K562 (cell line): ENCODE data around the gene AKR1C4. TPM values are rescaled to one million over a fixed set of nuclear protein-coding genes. Genes with fewer than 3 reads are reported as not detected.

ENCODE experiments used
- ATAC-seq: fragments of 200-7000 bp; cut with Tn5 transposase; 3 replicates; pipeline ENCODE4 v1.9.1; 2020; ENCODE audit warnings: moderate library complexity
- BruUV-seq: library from RNA; stranded (reverse); fragments of 400-500 nt; replicated peaks from 2 replicates; lab custom pipeline; 2021; lab: Mats Ljungman, UMichigan
- CTCF ChIA-PET: fragments of 300-600 bp; formaldehyde crosslinking; extraction: SDS; loops from one replicate; lab custom pipeline; 2021; ENCODE audit warnings: low intra/inter-chr PET ratio; lab: Yijun Ruan, JAX
- POLR2A ChIA-PET: fragments of 300-600, 350-650 bp; sonication (Branson Sonifier 250); formaldehyde crosslinking; extraction: SDS; loops from one replicate; lab custom pipeline; 2021; ENCODE audit warnings: antibody characterized with exemption, inconsistent platforms; lab: Yijun Ruan, JAX
- DNase-seq, 4 experiments: peaks; one replicate each; pipeline versions ENCODE4 v3.0.0 to v3.0.0-alpha.2; 2011 to 2018; ENCODE audit warnings: low spot score in 3 of 4, mixed read lengths in 3 of 4; ENCODE audit errors: extremely low read depth in 1 of 4
- FAIRE-seq: peaks from 2 replicates; lab custom pipeline; 2011; peaks lifted over from hg19 to GRCh38; lab: Jason Lieb, UNC
- H2AFZ ChIP-seq: 2 replicates; pipeline ENCODE4 v1.6.0; 2011; ENCODE audit warnings: low read depth, low read length, control low read depth, inconsistent platforms
- H3K27ac ChIP-seq: fragments of 200-600 bp; 3 replicates; pipeline ENCODE4 v1.8.0; 2011; ENCODE audit warnings: low read depth, mild to moderate bottlenecking, control low read depth, inconsistent platforms, low read length, moderate library complexity, mixed read lengths; ENCODE audit errors: extremely low read depth
- H3K27me3 ChIP-seq, 2 experiments: fragments of 300-600 bp in 1 of 2; 2 replicates in 1 of 2; 3 replicates in 1 of 2; pipeline versions ENCODE4 v1.6.0 to v1.8.0; 2011; ENCODE audit warnings: inconsistent platforms in 2 of 2, low read length in 2 of 2, mild to moderate bottlenecking in 1 of 2, mixed read lengths in 1 of 2, moderate library complexity in 1 of 2; ENCODE audit not compliant: control insufficient read depth in 2 of 2, insufficient read depth in 2 of 2
- H3K36me3 ChIP-seq: fragments of 300-600 bp; 3 replicates; pipeline ENCODE4 v1.8.0; 2011; ENCODE audit warnings: mild to moderate bottlenecking, low read length, inconsistent platforms; ENCODE audit not compliant: control insufficient read depth, insufficient read depth
- H3K4me1 ChIP-seq, 2 experiments: fragments of 200-600 bp in 1 of 2; replicated peaks in 1 of 2; 2 replicates in 1 of 2; 3 replicates in 1 of 2; pipeline versions ENCODE4 v1.5.1 to v1.8.0; 2011; ENCODE audit warnings: inconsistent platforms in 2 of 2, low read length in 2 of 2, mild to moderate bottlenecking in 1 of 2, mixed read lengths in 1 of 2, moderate library complexity in 1 of 2; ENCODE audit not compliant: control insufficient read depth in 2 of 2, insufficient read depth in 2 of 2
- H3K4me2 ChIP-seq: 2 replicates; pipeline ENCODE4 v1.6.1; 2011; ENCODE audit warnings: low read length, control low read depth, inconsistent platforms, mixed read lengths; ENCODE audit not compliant: insufficient read depth
- H3K4me3 ChIP-seq: fragments of 200-600 bp; sonication (generic), shearing (Covaris generic); 2 replicates; pipeline ENCODE4 v1.5.1; 2016; ENCODE audit warnings: control low read depth, inconsistent platforms
- H3K79me2 ChIP-seq: fragments of 200-600 bp; 3 replicates; pipeline ENCODE4 v1.8.0; 2011; ENCODE audit warnings: low read length, inconsistent platforms; ENCODE audit not compliant: control insufficient read depth, insufficient read depth
- H3K9ac ChIP-seq, 2 experiments: 2 replicates each; pipeline versions ENCODE4 v1.6.0 to v1.6.1; 2011; ENCODE audit warnings: low read depth in 2 of 2, low read length in 2 of 2, control low read depth in 1 of 2, inconsistent platforms in 1 of 2, mild to moderate bottlenecking in 1 of 2, mixed read lengths in 1 of 2; ENCODE audit not compliant: insufficient read depth in 1 of 2
- H3K9me1 ChIP-seq: one replicate; pipeline ENCODE4 v1.6.0; 2011; ENCODE audit warnings: inconsistent platforms, mild to moderate bottlenecking, low read length, moderate library complexity; ENCODE audit not compliant: control insufficient read depth, insufficient read depth
- H3K9me3 ChIP-seq: replicated peaks from 2 replicates; pipeline ENCODE4 v1.5.1; 2011; ENCODE audit warnings: low read depth, low read length, inconsistent platforms; ENCODE audit not compliant: control insufficient read depth, insufficient read depth
- H4K20me1 ChIP-seq: replicated peaks from 2 replicates; pipeline ENCODE4 v1.6.1; 2011; ENCODE audit warnings: low read length, inconsistent platforms, mixed read lengths; ENCODE audit not compliant: control insufficient read depth, insufficient read depth
- HDAC8 ChIP-seq: fragments of 450-650 bp; IDR thresholded peaks from 2 replicates; pipeline ENCODE4 v1.6.1; 2016; ENCODE audit warnings: mild to moderate bottlenecking, missing genetic modification characterization, moderate library complexity, missing compliant biosample characterization
- RBM39 ChIP-seq: fragments of 200-400 bp; formaldehyde crosslinking; optimal IDR thresholded peaks from 2 replicates; pipeline ENCODE3; 2018; ENCODE audit warnings: low read depth, low read length
- SREBF2 ChIP-seq: sonication (generic); formaldehyde crosslinking; IDR thresholded peaks from 2 replicates; pipeline ENCODE4 v1.4.0; 2020; ENCODE audit warnings: mild to moderate bottlenecking, missing genetic modification reagents
- WGBS: fragments of 100-300 bp; shearing (Covaris generic); methylation state at CpG from one replicate; pipeline ENCODE4 v1.1.6; 2016; ENCODE audit warnings: low coverage, mixed read lengths; ENCODE audit not compliant: insufficient coverage; ENCODE audit errors: missing lambda C conversion rate; 5-methylcytosine and 5-hydroxymethylcytosine counted together
- in situ Hi-C: fragments of 300-500 bp; cut with MboI; formaldehyde crosslinking; loops from 4 replicates; pipeline ENCODE4 v1.15.0; 2018; ENCODE audit warnings: inconsistent platforms, mixed read lengths
- intact Hi-C: fragments of 100-400 bp; cut with micrococcal nuclease; formaldehyde crosslinking; loops from 2 replicates; pipeline ENCODE4 v1.14.2; 2022
- polyA plus RNA-seq, 8 experiments: library from polyadenylated mRNA; depleted of rRNA in 4 of 8; stranded (reverse) in 5 of 8; unstranded in 3 of 8; fragments of >200 nt; fragmentation: Nextera tagmentation in 2 of 8; fragmentation: Illumina TruSeq in 1 of 8; extraction: Ambion mirVana in 2 of 8; extraction: Trizol in 1 of 8; gene quantifications; 2 replicates each; pipeline versions ENCODE4 v1.2.1 to v1.2.3, GENCODE V29; 2011 to 2014; ENCODE audit warnings: inconsistent platforms in 1 of 8, missing spikeins in 1 of 8
- total RNA-seq, 7 experiments: library from RNA; depleted of rRNA in 6 of 7; stranded (reverse); fragments of >200 nt in 6 of 7; fragmentation: Illumina TruSeq in 2 of 7; extraction: Trizol in 2 of 7; gene quantifications; 2 replicates each; pipeline versions ENCODE4 v1.2.1 to v1.2.3, GENCODE V29; 2011 to 2021; ENCODE audit warnings: low replicate concordance in 1 of 7
- TF ChIP-seq, protein P1 (sequence below): fragments of 250-450 bp; sonication (Bioruptor Pico); IDR thresholded peaks from 2 replicates; pipeline ENCODE4 v1.4.0; 2020; ENCODE audit warnings: mild to moderate bottlenecking
- TF ChIP-seq, protein P2 (sequence below): sonication (generic); formaldehyde crosslinking; IDR thresholded peaks from 2 replicates; pipeline ENCODE4 v1.8.1; 2023; ENCODE audit warnings: mild to moderate bottlenecking, missing genetic modification reagents, moderate library complexity
- TF ChIP-seq, protein P3 (sequence below): conservative IDR thresholded peaks from 2 replicates; pipeline ENCODE4 v1.6.1; 2011; ENCODE audit warnings: low read depth, mild to moderate bottlenecking, low read length; ENCODE audit not compliant: control insufficient read depth
- TF ChIP-seq, protein P4 (sequence below): sonication (generic); formaldehyde crosslinking; IDR thresholded peaks from 2 replicates; pipeline ENCODE4 v1.8.0; 2022; ENCODE audit warnings: mild to moderate bottlenecking, low read depth, missing genetic modification reagents

The AKR1C4 gene
- total and polyA plus RNA-seq, 9 of the 15 experiments (the other 6 are each of a cell fraction or from before 2014, with no cell fraction given): 0.13 TPM; not detected in 8

DNA sequence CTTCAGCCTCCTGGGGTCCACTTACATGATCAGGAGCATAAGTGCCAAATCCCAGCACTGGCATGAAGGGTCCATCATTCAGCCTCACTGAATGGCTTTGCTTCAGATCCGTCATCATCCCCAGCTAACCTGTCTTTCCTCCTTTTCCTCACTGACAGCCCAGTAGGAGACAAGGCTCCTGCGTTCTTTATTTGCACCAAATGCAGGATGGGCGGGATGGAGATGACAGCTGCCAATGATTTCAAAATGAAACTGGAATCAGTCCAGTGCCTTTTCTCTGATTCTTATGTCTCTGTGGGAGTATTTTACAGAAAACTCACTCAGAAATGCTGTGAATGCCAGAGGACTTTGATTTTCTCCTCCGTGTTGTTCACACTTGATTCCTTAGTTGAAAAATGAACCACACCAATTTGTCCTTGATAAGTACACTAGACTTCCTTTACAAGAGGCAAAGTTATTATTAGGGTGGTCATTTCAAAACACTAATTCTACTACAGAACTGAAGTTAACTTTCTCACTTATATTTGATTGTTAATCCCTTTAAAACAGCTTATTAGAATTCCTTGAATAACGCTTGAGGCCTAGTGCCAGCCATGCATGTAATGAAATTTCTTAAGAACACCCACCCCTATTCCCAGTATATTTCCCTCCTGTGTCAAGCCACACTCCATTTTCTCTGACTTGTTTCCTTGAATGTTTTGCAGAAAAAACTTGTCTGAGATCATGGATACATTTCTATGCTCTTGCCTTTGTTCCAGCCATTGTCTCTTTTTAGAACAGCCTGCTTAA is 11.5 kb upstream of the AKR1C4 start, which contains the start of gene AKR1C8:
TSS of gene AKR1C8 (minus strand) at position 164 of the 789 bp plus-strand sequence. CDS start at position 118, 46 bp downstream.
- ChIA-PET CTCF (no interaction called here), POLR2A (no interaction called here)
- Histone ChIP-seq H3K4me3 (no peak within 1 kb of the TSS), H3K27ac (no peak within 1 kb of the TSS), H3K9ac (no peak within 1 kb of the TSS), H3K27me3 (no peaks in the 10 kb centered on the region), H3K4me1 (peaks cover 0 to 5% of the 10 kb centered on the region in 2 experiments; a peak in 1 of 5 replicates), H4K20me1 (no peaks in the 10 kb centered on the region), H3K9me1 (no peaks in the 10 kb centered on the region), H3K36me3 (no peaks in the 10 kb centered on the region), H3K79me2 (no peaks in the 10 kb centered on the region), H2AFZ (peak within 1 kb of the TSS; percentile 57; the same call in 1 of the 2 replicates), H3K4me2 (no peak within 1 kb of the TSS), H3K9me3 (no peaks in the 10 kb centered on the region)
- in situ Hi-C loops: no loop called here
- FAIRE-seq (no peak), DNase-seq (no peak), ATAC-seq (no peak)
- intact Hi-C loops: no loop called here
- TF ChIP-seq SREBF2 (CRISPR knock-in tag) (no peak), HDAC8 (no peak), RBM39 (no peak)
- TF ChIP-seq, protein P1, sequence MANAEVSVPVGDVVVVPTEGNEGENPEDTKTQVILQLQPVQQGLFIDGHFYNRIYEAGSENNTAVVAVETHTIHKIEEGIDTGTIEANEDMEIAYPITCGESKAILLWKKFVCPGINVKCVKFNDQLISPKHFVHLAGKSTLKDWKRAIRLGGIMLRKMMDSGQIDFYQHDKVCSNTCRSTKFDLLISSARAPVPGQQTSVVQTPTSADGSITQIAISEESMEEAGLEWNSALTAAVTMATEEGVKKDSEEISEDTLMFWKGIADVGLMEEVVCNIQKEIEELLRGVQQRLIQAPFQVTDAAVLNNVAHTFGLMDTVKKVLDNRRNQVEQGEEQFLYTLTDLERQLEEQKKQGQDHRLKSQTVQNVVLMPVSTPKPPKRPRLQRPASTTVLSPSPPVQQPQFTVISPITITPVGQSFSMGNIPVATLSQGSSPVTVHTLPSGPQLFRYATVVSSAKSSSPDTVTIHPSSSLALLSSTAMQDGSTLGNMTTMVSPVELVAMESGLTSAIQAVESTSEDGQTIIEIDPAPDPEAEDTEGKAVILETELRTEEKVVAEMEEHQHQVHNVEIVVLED: no peak
- TF ChIP-seq, protein P2, sequence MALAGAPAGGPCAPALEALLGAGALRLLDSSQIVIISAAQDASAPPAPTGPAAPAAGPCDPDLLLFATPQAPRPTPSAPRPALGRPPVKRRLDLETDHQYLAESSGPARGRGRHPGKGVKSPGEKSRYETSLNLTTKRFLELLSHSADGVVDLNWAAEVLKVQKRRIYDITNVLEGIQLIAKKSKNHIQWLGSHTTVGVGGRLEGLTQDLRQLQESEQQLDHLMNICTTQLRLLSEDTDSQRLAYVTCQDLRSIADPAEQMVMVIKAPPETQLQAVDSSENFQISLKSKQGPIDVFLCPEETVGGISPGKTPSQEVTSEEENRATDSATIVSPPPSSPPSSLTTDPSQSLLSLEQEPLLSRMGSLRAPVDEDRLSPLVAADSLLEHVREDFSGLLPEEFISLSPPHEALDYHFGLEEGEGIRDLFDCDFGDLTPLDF (CRISPR knock-in tag): no peak
- TF ChIP-seq, protein P3, sequence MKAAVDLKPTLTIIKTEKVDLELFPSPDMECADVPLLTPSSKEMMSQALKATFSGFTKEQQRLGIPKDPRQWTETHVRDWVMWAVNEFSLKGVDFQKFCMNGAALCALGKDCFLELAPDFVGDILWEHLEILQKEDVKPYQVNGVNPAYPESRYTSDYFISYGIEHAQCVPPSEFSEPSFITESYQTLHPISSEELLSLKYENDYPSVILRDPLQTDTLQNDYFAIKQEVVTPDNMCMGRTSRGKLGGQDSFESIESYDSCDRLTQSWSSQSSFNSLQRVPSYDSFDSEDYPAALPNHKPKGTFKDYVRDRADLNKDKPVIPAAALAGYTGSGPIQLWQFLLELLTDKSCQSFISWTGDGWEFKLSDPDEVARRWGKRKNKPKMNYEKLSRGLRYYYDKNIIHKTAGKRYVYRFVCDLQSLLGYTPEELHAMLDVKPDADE: no peak
- TF ChIP-seq, protein P4, sequence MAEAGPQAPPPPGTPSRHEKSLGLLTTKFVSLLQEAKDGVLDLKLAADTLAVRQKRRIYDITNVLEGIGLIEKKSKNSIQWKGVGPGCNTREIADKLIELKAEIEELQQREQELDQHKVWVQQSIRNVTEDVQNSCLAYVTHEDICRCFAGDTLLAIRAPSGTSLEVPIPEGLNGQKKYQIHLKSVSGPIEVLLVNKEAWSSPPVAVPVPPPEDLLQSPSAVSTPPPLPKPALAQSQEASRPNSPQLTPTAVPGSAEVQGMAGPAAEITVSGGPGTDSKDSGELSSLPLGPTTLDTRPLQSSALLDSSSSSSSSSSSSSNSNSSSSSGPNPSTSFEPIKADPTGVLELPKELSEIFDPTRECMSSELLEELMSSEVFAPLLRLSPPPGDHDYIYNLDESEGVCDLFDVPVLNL (CRISPR knock-in tag): no peak
- BruUV-seq: no TSS peak
- WGBS: 49% methylated on average over 4 of the region's 5 CpGs
